OCI-LY3 (cell line): ENCODE data around the gene PSMC2.

ENCODE experiments used
- CTCF ChIP-seq: fragments of 200-600, 300-600 bp; sonication (generic); IDR thresholded peaks from 2 replicates; pipeline ENCODE4 v1.5.1; 2014; ENCODE audit warnings: antibody characterized with exemption, low read length, low read depth
- EZH2phosphoT487 ChIP-seq: fragments of 200-600 bp; shearing (Covaris generic); IDR thresholded peaks from 2 replicates; pipeline ENCODE4 v1.6.1; 2018; ENCODE audit warnings: antibody characterized with exemption, mixed run types, low read depth

- TF ChIP-seq CTCF (no peak), EZH2phosphoT487 (no peak)
These were observed 66.0 kb downstream of the PSMC2 start for GRCh38 chr7:103413407-103413806.
